H9 (cell line): Measurements from ENCODE around the gene HLA-A. TPM values are rescaled to one million over a fixed set of nuclear protein-coding genes. Genes with fewer than 3 reads are reported as not detected.

Experiments used
- DNase-seq: peaks from one replicate; pipeline ENCODE4 v3.0.0-alpha.2; 2017
- H2AFZ ChIP-seq: one replicate; pipeline ENCODE4 v1.6.1; 2013; ENCODE audit warnings: mild to moderate bottlenecking, low read length, control low read depth, moderate library complexity
- H2AK5ac ChIP-seq: 2 replicates; pipeline ENCODE4 v1.6.1; 2013; ENCODE audit warnings: low read length, control low read depth, mixed read lengths; ENCODE audit not compliant: insufficient read length
- H2BK120ac ChIP-seq: one replicate; pipeline ENCODE4 v1.6.1; 2013; ENCODE audit warnings: low read depth, mild to moderate bottlenecking, low read length, control low read depth, inconsistent platforms; ENCODE audit not compliant: poor library complexity, severe bottlenecking
- H2BK12ac ChIP-seq: 2 replicates; pipeline ENCODE4 v1.6.1; 2013; ENCODE audit warnings: low read length, control low read depth, mixed read lengths, low read depth; ENCODE audit not compliant: insufficient read length
- H2BK15ac ChIP-seq: 2 replicates; pipeline ENCODE4 v1.6.1; 2013; ENCODE audit warnings: low read depth, low read length, control low read depth
- H2BK20ac ChIP-seq: one replicate; pipeline ENCODE4 v1.6.1; 2013; ENCODE audit warnings: low read depth, mild to moderate bottlenecking, low read length, control low read depth, inconsistent platforms; ENCODE audit not compliant: poor library complexity, severe bottlenecking
- H2BK5ac ChIP-seq: 2 replicates; pipeline ENCODE4 v1.6.1; 2013; ENCODE audit warnings: low read length, control low read depth, mixed read lengths; ENCODE audit not compliant: insufficient read length
- H3K14ac ChIP-seq: 2 replicates; pipeline ENCODE4 v1.6.1; 2013; ENCODE audit warnings: low read length, control low read depth; ENCODE audit not compliant: insufficient read depth
- H3K18ac ChIP-seq: 2 replicates; pipeline ENCODE4 v1.6.1; 2013; ENCODE audit warnings: low read depth, mild to moderate bottlenecking, mixed read lengths, low read length, control low read depth; ENCODE audit not compliant: insufficient read length
- H3K23ac ChIP-seq: 2 replicates; pipeline ENCODE4 v1.6.1; 2013; ENCODE audit warnings: low read length, control low read depth, mixed read lengths, low read depth; ENCODE audit not compliant: insufficient read length
- H3K23me2 ChIP-seq: 2 replicates; pipeline ENCODE4 v1.6.1; 2013; ENCODE audit warnings: low read depth, mild to moderate bottlenecking, mixed read lengths, low read length, control low read depth; ENCODE audit not compliant: insufficient read length, poor library complexity, severe bottlenecking
- H3K27ac ChIP-seq: 2 replicates; pipeline ENCODE4 v1.5.1; 2013; ENCODE audit warnings: low read length, control low read depth, mixed read lengths, low read depth; ENCODE audit not compliant: insufficient read length
- H3K27me3 ChIP-seq: 2 replicates; pipeline ENCODE4 v1.6.1; 2013; ENCODE audit warnings: low read length, control low read depth, inconsistent platforms; ENCODE audit not compliant: insufficient read depth
- H3K4ac ChIP-seq: 2 replicates; pipeline ENCODE4 v1.6.1; 2013; ENCODE audit warnings: low read depth, mild to moderate bottlenecking, control low read depth, inconsistent platforms, low read length, moderate library complexity
- H3K4me1 ChIP-seq: 2 replicates; pipeline ENCODE4 v1.6.1; 2013; ENCODE audit warnings: low read length, control low read depth, inconsistent platforms; ENCODE audit not compliant: insufficient read depth
- H3K4me2 ChIP-seq: 2 replicates; pipeline ENCODE4 v1.6.1; 2013; ENCODE audit warnings: low read length, control low read depth, mixed read lengths; ENCODE audit not compliant: insufficient read length, insufficient read depth
- H3K56ac ChIP-seq: 2 replicates; pipeline ENCODE4 v1.6.1; 2013; ENCODE audit warnings: low read depth, mild to moderate bottlenecking, mixed read lengths, low read length, control low read depth; ENCODE audit not compliant: insufficient read length
- H3K79me1 ChIP-seq: 2 replicates; pipeline ENCODE4 v1.6.1; 2013; ENCODE audit warnings: low read depth, mild to moderate bottlenecking, moderate library complexity, low read length, control low read depth, inconsistent platforms; ENCODE audit not compliant: insufficient read depth, poor library complexity, severe bottlenecking
- H3K79me2 ChIP-seq: 2 replicates; pipeline ENCODE4 v1.6.1; 2013; ENCODE audit warnings: low read length, control low read depth, inconsistent platforms; ENCODE audit not compliant: insufficient read depth
- H3K9ac ChIP-seq: 2 replicates; pipeline ENCODE4 v1.6.1; 2013; ENCODE audit warnings: low read length, control low read depth, mixed read lengths; ENCODE audit not compliant: insufficient read length; ENCODE audit errors: extremely low read depth
- H3K9me3 ChIP-seq: one replicate; pipeline ENCODE4 v1.6.1; 2013; ENCODE audit warnings: low read depth, low read length, inconsistent platforms; ENCODE audit not compliant: control insufficient read depth
- H3T11ph ChIP-seq: one replicate; pipeline ENCODE4 v1.6.1; 2013; ENCODE audit warnings: mild to moderate bottlenecking, low read length, control low read depth, inconsistent platforms
- H4K20me1 ChIP-seq: one replicate; pipeline ENCODE4 v1.6.1; 2013; ENCODE audit not compliant: control insufficient read depth, insufficient read length, insufficient read depth
- H4K5ac ChIP-seq: 2 replicates; pipeline ENCODE4 v1.6.1; 2013; ENCODE audit warnings: low read depth, mild to moderate bottlenecking, mixed read lengths, low read length, control low read depth; ENCODE audit not compliant: insufficient read length
- H4K8ac ChIP-seq: replicated peaks from 2 replicates; pipeline ENCODE4 v1.6.1; 2013; ENCODE audit warnings: low read length, control low read depth, mixed read lengths, low read depth; ENCODE audit not compliant: insufficient read length
- H4K91ac ChIP-seq: 2 replicates; pipeline ENCODE4 v1.6.1; 2013; ENCODE audit warnings: low read depth, mild to moderate bottlenecking, moderate library complexity, mixed read lengths, low read length, control low read depth; ENCODE audit not compliant: insufficient read length
- H3K27ac Mint-ChIP-seq, 3 experiments: 2 replicates in 2 of 3; 3 replicates in 1 of 3; pipeline ENCODE4 v1.8.0; 2020 to 2021; ENCODE audit warnings: mixed read lengths in 3 of 3, mild to moderate bottlenecking in 1 of 3, moderate library complexity in 1 of 3
- H3K27me3 Mint-ChIP-seq: 2 replicates; pipeline ENCODE4 v1.8.0; 2021; ENCODE audit warnings: low read depth, mild to moderate bottlenecking, moderate library complexity, mixed read lengths
- H3K36me3 Mint-ChIP-seq, 3 experiments: 2 replicates in 2 of 3; 3 replicates in 1 of 3; pipeline ENCODE4 v1.8.0; 2020 to 2021; ENCODE audit warnings: low read depth in 3 of 3, mixed read lengths in 3 of 3; ENCODE audit not compliant: insufficient read depth in 1 of 3
- H3K4me1 Mint-ChIP-seq, 2 experiments: 2 replicates each; pipeline ENCODE4 v1.8.0; 2020; ENCODE audit warnings: mixed read lengths in 2 of 2
- H3K4me3 Mint-ChIP-seq, 2 experiments: 2 replicates in 1 of 2; 3 replicates in 1 of 2; pipeline ENCODE4 v1.8.0; 2020 to 2021; ENCODE audit warnings: mild to moderate bottlenecking in 2 of 2, mixed read lengths in 2 of 2, moderate library complexity in 1 of 2
- H3K9me3 Mint-ChIP-seq, 2 experiments: 2 replicates in 1 of 2; 3 replicates in 1 of 2; pipeline ENCODE4 v1.8.0; 2020; ENCODE audit warnings: mild to moderate bottlenecking in 2 of 2, mixed read lengths in 2 of 2, moderate library complexity in 1 of 2
- CTCF ChIP-seq: fragments of 200-600 bp; sonication (generic); conservative IDR thresholded peaks from 3 replicates; pipeline ENCODE4 v1.8.0; 2021; ENCODE audit warnings: antibody characterized with exemption, mild to moderate bottlenecking
- WGBS: extraction: QIAGEN DNeasy Blood & Tissue Kit; methylation state at CpG from one replicate; pipeline ENCODE4 v1.1.7; 2013; ENCODE audit warnings: missing lambda C conversion rate, low lambda C conversion rate, mixed read lengths; ENCODE audit not compliant: insufficient read length; ENCODE audit errors: extremely low coverage; 5-methylcytosine and 5-hydroxymethylcytosine counted together
- total RNA-seq: library from RNA; stranded (reverse); gene quantifications from 2 replicates; pipeline ENCODE4 v1.2.1, GENCODE V29; 2021

Gene HLA-A
- total RNA-seq, 1 experiment from 2014 or later, result 248 TPM

GRCh38 chr6:29981211-29981812 lies 39.0 kb downstream of the HLA-A start:
- no peak overlapping the region for H3T11ph ChIP-seq

More at GRCh38 chr6:29981211-29981812, 39.0 kb downstream of the HLA-A start:
- peaks cover 10 to 15% of the 10 kb centered on the region in 2 experiments for H3K4me1 Mint-ChIP-seq
- Histone ChIP-seq H3K27me3 (peaks cover 14% of the 10 kb centered on the region), H3K9ac (no peak overlapping the region), H3K4me2 (no peak overlapping the region), H2BK5ac (no peak overlapping the region), H4K20me1 (no peaks in the 10 kb centered on the region), H3K9me3 (no peaks in the 10 kb centered on the region), H2BK120ac (no peak overlapping the region), H3K79me2 (no peaks in the 10 kb centered on the region), H2AK5ac (no peak overlapping the region), H4K8ac (no peak overlapping the region), H4K5ac (no peak overlapping the region), H3K79me1 (no peaks in the 10 kb centered on the region), H3K27ac (no peak overlapping the region), H3K14ac (no peak overlapping the region), H2BK12ac (no peak overlapping the region), H2BK20ac (no peak overlapping the region), H2AFZ (no peak overlapping the region), H3K23me2 (peaks cover 6% of the 10 kb centered on the region), H3K4ac (no peak overlapping the region), H3K4me1 (no peaks in the 10 kb centered on the region), H3K23ac (no peak overlapping the region), H4K91ac (no peak overlapping the region), H3K56ac (no peak overlapping the region), H2BK15ac (no peak overlapping the region), H3K18ac (no peak overlapping the region)
- no peaks in the 10 kb centered on the region for H3K36me3 Mint-ChIP-seq
- DNase-seq, result no peak
- no peak overlapping the region for H3K4me3 Mint-ChIP-seq
- H3K9me3 Mint-ChIP-seq, result peaks cover 0 to 3% of the 10 kb centered on the region in 2 experiments; a peak in 2 of 5 replicates
- no peak overlapping the region for H3K27ac Mint-ChIP-seq
- H3K27me3 Mint-ChIP-seq, result peaks cover 40% of the 10 kb centered on the region
- no CpG with 5 or more reads among the region's 8 CpGs for WGBS
- no peak for TF ChIP-seq CTCF
